K562 (cell line): ENCODE results near the gene CCDC85C. TPM values are rescaled to one million over a fixed set of nuclear protein-coding genes. Genes with fewer than 3 reads are reported as not detected.

Source experiments
- KAT7 ChIP-seq: sonication (generic); formaldehyde crosslinking; IDR thresholded peaks from 2 replicates; pipeline ENCODE4 v1.8.0; 2022; ENCODE audit warnings: missing genetic modification reagents, mild to moderate bottlenecking, borderline replicate concordance
- polyA plus RNA-seq, 8 experiments: library from polyadenylated mRNA; depleted of rRNA in 4 of 8; stranded (reverse) in 5 of 8; unstranded in 3 of 8; fragments of >200 nt; fragmentation: Nextera tagmentation in 2 of 8; fragmentation: Illumina TruSeq in 1 of 8; extraction: Ambion mirVana in 2 of 8; extraction: Trizol in 1 of 8; gene quantifications; 2 replicates each; pipeline versions ENCODE4 v1.2.1 to v1.2.3, GENCODE V29; 2011 to 2014; ENCODE audit warnings: inconsistent platforms in 1 of 8, missing spikeins in 1 of 8
- total RNA-seq, 7 experiments: library from RNA; depleted of rRNA in 6 of 7; stranded (reverse); fragments of >200 nt in 6 of 7; fragmentation: Illumina TruSeq in 2 of 7; extraction: Trizol in 2 of 7; gene quantifications; 2 replicates each; pipeline versions ENCODE4 v1.2.1 to v1.2.3, GENCODE V29; 2011 to 2021; ENCODE audit warnings: low replicate concordance in 1 of 7
- TF ChIP-seq, protein P1 (sequence below): sonication (generic); formaldehyde crosslinking; IDR thresholded peaks from 2 replicates; pipeline ENCODE4 v1.8.0; 2022; ENCODE audit warnings: mild to moderate bottlenecking, missing genetic modification reagents, borderline replicate concordance
- TF ChIP-seq, protein P2 (sequence below), 2 experiments: fragments of 250-450 bp in 1 of 2; fragments of 450-650 bp in 1 of 2; sonication (Bioruptor Pico) in 1 of 2; IDR thresholded peaks; 2 replicates each; pipeline versions ENCODE4 v1.6.1 to v1.8.0; 2016 to 2021; ENCODE audit warnings: mild to moderate bottlenecking in 2 of 2, moderate library complexity in 2 of 2, missing compliant biosample characterization in 1 of 2, missing genetic modification characterization in 1 of 2
- TF ChIP-seq, protein P3 (sequence below): fragments of 450-650 bp; IDR thresholded peaks from 2 replicates; pipeline ENCODE4 v1.6.1; 2016; ENCODE audit warnings: mild to moderate bottlenecking, moderate library complexity
- TF ChIP-seq, protein P4 (sequence below): fragments of 250-450 bp; sonication (Bioruptor Pico); IDR thresholded peaks from 2 replicates; pipeline ENCODE4 v1.4.0; 2020; ENCODE audit warnings: mild to moderate bottlenecking
- TF ChIP-seq, protein P5 (sequence below), 2 experiments: IDR thresholded peaks; 2 replicates each; pipeline ENCODE4 v1.6.1; 2011; ENCODE audit warnings: borderline replicate concordance in 1 of 2, control low read depth in 1 of 2, low read depth in 1 of 2, low read length in 1 of 2, mild to moderate bottlenecking in 1 of 2, mixed read lengths in 1 of 2, moderate library complexity in 1 of 2; ENCODE audit not compliant: insufficient read depth in 1 of 2, insufficient read length in 1 of 2, poor library complexity in 1 of 2, severe bottlenecking in 1 of 2; ENCODE audit errors: extremely low read depth in 1 of 2

Gene CCDC85C
- total and polyA plus RNA-seq, 9 of the 15 experiments (the other 6 are each of a cell fraction or from before 2014, with no cell fraction given) = 0.18 to 22.0 (median 6.3) TPM

DNA sequence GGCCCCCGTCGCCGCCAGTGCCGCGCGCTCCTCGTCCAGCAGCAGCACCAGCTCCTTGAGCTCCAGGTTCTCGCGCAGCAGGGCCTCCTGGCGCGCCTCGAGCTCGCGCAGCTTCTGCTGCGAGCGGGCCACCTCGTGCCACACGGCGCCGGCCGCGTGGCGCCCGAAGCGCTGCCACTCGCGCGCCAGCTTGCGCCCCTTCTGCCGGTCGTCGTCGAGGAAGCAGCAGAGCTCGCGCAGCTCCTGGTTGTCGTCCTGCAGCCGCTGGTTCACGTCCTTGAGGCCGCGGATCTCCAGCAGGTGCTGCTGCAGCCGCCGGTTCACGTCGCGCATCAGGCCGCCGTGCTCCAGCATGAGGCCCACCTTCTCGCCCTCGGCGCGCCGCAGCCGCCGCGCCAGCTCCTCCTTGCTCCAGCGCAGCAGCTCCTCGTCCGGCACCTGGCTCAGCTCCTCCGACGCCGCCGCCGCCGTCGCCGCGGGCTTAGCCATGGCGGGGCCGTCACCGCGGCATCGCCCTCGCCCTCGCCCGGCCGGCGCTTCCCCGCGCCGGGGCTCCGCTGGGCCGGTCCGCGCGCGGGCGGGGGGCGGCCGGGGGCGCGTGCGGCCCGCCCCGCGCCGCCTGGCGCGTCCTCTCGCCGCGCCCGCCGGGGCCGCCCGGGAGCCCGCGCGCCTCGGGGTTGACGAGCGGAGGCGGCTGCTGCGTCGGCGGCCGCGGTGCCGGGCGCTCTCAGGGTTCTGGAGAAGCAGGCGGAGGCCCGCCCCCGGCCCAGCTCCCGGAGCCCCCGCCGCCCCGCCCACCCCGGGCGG, at the start of gene CCDC85C (continued):
- TF ChIP-seq, protein P1, sequence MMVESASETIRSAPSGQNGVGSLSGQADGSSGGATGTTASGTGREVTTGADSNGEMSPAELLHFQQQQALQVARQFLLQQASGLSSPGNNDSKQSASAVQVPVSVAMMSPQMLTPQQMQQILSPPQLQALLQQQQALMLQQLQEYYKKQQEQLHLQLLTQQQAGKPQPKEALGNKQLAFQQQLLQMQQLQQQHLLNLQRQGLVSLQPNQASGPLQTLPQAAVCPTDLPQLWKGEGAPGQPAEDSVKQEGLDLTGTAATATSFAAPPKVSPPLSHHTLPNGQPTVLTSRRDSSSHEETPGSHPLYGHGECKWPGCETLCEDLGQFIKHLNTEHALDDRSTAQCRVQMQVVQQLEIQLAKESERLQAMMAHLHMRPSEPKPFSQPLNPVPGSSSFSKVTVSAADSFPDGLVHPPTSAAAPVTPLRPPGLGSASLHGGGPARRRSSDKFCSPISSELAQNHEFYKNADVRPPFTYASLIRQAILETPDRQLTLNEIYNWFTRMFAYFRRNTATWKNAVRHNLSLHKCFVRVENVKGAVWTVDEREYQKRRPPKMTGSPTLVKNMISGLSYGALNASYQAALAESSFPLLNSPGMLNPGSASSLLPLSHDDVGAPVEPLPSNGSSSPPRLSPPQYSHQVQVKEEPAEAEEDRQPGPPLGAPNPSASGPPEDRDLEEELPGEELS = peak; percentile 88; the same call in 1 of the 2 replicates
- TF ChIP-seq, protein P2, sequence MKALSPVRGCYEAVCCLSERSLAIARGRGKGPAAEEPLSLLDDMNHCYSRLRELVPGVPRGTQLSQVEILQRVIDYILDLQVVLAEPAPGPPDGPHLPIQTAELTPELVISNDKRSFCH (CRISPR knock-in tag; IDR thresholded peaks at IDR 0.05) = no peak
- TF ChIP-seq, protein P2 (tag; IDR thresholded peaks at IDR 0.05) = no peak
- 0 out of 2 replicates have a peak, but pooled peaks have one; percentile 19 for TF ChIP-seq KAT7 (CRISPR knock-in tag)
- TF ChIP-seq, protein P3, sequence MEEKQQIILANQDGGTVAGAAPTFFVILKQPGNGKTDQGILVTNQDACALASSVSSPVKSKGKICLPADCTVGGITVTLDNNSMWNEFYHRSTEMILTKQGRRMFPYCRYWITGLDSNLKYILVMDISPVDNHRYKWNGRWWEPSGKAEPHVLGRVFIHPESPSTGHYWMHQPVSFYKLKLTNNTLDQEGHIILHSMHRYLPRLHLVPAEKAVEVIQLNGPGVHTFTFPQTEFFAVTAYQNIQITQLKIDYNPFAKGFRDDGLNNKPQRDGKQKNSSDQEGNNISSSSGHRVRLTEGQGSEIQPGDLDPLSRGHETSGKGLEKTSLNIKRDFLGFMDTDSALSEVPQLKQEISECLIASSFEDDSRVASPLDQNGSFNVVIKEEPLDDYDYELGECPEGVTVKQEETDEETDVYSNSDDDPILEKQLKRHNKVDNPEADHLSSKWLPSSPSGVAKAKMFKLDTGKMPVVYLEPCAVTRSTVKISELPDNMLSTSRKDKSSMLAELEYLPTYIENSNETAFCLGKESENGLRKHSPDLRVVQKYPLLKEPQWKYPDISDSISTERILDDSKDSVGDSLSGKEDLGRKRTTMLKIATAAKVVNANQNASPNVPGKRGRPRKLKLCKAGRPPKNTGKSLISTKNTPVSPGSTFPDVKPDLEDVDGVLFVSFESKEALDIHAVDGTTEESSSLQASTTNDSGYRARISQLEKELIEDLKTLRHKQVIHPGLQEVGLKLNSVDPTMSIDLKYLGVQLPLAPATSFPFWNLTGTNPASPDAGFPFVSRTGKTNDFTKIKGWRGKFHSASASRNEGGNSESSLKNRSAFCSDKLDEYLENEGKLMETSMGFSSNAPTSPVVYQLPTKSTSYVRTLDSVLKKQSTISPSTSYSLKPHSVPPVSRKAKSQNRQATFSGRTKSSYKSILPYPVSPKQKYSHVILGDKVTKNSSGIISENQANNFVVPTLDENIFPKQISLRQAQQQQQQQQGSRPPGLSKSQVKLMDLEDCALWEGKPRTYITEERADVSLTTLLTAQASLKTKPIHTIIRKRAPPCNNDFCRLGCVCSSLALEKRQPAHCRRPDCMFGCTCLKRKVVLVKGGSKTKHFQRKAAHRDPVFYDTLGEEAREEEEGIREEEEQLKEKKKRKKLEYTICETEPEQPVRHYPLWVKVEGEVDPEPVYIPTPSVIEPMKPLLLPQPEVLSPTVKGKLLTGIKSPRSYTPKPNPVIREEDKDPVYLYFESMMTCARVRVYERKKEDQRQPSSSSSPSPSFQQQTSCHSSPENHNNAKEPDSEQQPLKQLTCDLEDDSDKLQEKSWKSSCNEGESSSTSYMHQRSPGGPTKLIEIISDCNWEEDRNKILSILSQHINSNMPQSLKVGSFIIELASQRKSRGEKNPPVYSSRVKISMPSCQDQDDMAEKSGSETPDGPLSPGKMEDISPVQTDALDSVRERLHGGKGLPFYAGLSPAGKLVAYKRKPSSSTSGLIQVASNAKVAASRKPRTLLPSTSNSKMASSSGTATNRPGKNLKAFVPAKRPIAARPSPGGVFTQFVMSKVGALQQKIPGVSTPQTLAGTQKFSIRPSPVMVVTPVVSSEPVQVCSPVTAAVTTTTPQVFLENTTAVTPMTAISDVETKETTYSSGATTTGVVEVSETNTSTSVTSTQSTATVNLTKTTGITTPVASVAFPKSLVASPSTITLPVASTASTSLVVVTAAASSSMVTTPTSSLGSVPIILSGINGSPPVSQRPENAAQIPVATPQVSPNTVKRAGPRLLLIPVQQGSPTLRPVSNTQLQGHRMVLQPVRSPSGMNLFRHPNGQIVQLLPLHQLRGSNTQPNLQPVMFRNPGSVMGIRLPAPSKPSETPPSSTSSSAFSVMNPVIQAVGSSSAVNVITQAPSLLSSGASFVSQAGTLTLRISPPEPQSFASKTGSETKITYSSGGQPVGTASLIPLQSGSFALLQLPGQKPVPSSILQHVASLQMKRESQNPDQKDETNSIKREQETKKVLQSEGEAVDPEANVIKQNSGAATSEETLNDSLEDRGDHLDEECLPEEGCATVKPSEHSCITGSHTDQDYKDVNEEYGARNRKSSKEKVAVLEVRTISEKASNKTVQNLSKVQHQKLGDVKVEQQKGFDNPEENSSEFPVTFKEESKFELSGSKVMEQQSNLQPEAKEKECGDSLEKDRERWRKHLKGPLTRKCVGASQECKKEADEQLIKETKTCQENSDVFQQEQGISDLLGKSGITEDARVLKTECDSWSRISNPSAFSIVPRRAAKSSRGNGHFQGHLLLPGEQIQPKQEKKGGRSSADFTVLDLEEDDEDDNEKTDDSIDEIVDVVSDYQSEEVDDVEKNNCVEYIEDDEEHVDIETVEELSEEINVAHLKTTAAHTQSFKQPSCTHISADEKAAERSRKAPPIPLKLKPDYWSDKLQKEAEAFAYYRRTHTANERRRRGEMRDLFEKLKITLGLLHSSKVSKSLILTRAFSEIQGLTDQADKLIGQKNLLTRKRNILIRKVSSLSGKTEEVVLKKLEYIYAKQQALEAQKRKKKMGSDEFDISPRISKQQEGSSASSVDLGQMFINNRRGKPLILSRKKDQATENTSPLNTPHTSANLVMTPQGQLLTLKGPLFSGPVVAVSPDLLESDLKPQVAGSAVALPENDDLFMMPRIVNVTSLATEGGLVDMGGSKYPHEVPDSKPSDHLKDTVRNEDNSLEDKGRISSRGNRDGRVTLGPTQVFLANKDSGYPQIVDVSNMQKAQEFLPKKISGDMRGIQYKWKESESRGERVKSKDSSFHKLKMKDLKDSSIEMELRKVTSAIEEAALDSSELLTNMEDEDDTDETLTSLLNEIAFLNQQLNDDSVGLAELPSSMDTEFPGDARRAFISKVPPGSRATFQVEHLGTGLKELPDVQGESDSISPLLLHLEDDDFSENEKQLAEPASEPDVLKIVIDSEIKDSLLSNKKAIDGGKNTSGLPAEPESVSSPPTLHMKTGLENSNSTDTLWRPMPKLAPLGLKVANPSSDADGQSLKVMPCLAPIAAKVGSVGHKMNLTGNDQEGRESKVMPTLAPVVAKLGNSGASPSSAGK = peak; percentile 98
- TF ChIP-seq, protein P4, sequence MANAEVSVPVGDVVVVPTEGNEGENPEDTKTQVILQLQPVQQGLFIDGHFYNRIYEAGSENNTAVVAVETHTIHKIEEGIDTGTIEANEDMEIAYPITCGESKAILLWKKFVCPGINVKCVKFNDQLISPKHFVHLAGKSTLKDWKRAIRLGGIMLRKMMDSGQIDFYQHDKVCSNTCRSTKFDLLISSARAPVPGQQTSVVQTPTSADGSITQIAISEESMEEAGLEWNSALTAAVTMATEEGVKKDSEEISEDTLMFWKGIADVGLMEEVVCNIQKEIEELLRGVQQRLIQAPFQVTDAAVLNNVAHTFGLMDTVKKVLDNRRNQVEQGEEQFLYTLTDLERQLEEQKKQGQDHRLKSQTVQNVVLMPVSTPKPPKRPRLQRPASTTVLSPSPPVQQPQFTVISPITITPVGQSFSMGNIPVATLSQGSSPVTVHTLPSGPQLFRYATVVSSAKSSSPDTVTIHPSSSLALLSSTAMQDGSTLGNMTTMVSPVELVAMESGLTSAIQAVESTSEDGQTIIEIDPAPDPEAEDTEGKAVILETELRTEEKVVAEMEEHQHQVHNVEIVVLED = no peak
- TF ChIP-seq, protein P5, sequence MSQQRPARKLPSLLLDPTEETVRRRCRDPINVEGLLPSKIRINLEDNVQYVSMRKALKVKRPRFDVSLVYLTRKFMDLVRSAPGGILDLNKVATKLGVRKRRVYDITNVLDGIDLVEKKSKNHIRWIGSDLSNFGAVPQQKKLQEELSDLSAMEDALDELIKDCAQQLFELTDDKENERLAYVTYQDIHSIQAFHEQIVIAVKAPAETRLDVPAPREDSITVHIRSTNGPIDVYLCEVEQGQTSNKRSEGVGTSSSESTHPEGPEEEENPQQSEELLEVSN (IDR thresholded peaks at IDR 0.05; ENCODE audit: borderline replicate concordance in 1 of 2, extremely low read depth in 1 of 2, insufficient read depth in 1 of 2, insufficient read length in 1 of 2, low read depth in 1 of 2, low read length in 1 of 2, poor library complexity in 1 of 2, severe bottlenecking in 1 of 2) = peak; percentile 95 to 98
